NCI-H1048 (cell line): ENCODE data around the gene KHDC1.
"Not testable (repeated sequence)": the region's sequence is repeated elsewhere in the genome, so short reads cannot be mapped to it uniquely, and the experiment has no call there.

Source experiments
- DNase-seq: peaks from one replicate; lab custom pipeline; 2025; lab: John Stamatoyannopoulos, UW

KHDC1 gene

GRCh38 chr6:73250016-73250415 lies 13.0 kb downstream of the KHDC1 start:
- DNase-seq, result no peak

GRCh38 chr6:73248192-73248903 lies 14.6 kb downstream of the KHDC1 start:
- no peak for DNase-seq

GRCh38 chr6:73242001-73242400 lies 21.0 kb downstream of the KHDC1 start:
- no peak for DNase-seq

- DNase-seq, result no peak
Measured at GRCh38 chr6:73240730-73241129, 22.3 kb downstream of the KHDC1 start.

- DNase-seq, result no peak
Measured at GRCh38 chr6:73236144-73236750, 26.7 kb downstream of the KHDC1 start.

- DNase-seq, result no peak
Measured at GRCh38 chr6:73234733-73235132, 28.3 kb downstream of the KHDC1 start.

- not testable (repeated sequence) for DNase-seq
Measured at GRCh38 chr6:73233971-73234370, 29.0 kb downstream of the KHDC1 start.

GRCh38 chr6:73233048-73233447 lies 29.9 kb downstream of the KHDC1 start:
- DNase-seq, result no peak

GRCh38 chr6:73231986-73232391 lies 31.0 kb downstream of the KHDC1 start:
- no peak for DNase-seq

GRCh38 chr6:73227606-73228255 lies 35.3 kb downstream of the KHDC1 start:
- no peak for DNase-seq

- no peak for DNase-seq
Measured at GRCh38 chr6:73225396-73225795, 37.6 kb downstream of the KHDC1 start, which contains the start of gene KHDC1L. Gene KHDC1L, minus strand, starts transcription at chr6:73225496. Its CDS starts 88 bp downstream, at chr6:73225408.

- DNase-seq, result no peak
Measured at GRCh38 chr6:73216859-73217258, 46.1 kb downstream of the KHDC1 start.

GRCh38 chr6:73209117-73209516 lies 53.9 kb downstream of the KHDC1 start:
- DNase-seq, result no peak

- no peak for DNase-seq
Measured at GRCh38 chr6:73207221-73207837, 55.7 kb downstream of the KHDC1 start.

GRCh38 chr6:73204252-73204651 lies 58.7 kb downstream of the KHDC1 start:
- no peak for DNase-seq

- no peak for DNase-seq
Measured at GRCh38 chr6:73203098-73203497, 59.9 kb downstream of the KHDC1 start.

GRCh38 chr6:73200735-73201134 lies 62.3 kb downstream of the KHDC1 start:
- DNase-seq, result no peak

- DNase-seq, result no peak
Measured at GRCh38 chr6:73200247-73200646, 62.7 kb downstream of the KHDC1 start.

GRCh38 chr6:73194744-73195143 lies 68.3 kb downstream of the KHDC1 start:
- DNase-seq, result no peak

- not testable (repeated sequence) for DNase-seq
Measured at GRCh38 chr6:73193302-73193701, 69.7 kb downstream of the KHDC1 start.
